ENCODE results near the gene PXDN.

Gene PXDN

DNA sequence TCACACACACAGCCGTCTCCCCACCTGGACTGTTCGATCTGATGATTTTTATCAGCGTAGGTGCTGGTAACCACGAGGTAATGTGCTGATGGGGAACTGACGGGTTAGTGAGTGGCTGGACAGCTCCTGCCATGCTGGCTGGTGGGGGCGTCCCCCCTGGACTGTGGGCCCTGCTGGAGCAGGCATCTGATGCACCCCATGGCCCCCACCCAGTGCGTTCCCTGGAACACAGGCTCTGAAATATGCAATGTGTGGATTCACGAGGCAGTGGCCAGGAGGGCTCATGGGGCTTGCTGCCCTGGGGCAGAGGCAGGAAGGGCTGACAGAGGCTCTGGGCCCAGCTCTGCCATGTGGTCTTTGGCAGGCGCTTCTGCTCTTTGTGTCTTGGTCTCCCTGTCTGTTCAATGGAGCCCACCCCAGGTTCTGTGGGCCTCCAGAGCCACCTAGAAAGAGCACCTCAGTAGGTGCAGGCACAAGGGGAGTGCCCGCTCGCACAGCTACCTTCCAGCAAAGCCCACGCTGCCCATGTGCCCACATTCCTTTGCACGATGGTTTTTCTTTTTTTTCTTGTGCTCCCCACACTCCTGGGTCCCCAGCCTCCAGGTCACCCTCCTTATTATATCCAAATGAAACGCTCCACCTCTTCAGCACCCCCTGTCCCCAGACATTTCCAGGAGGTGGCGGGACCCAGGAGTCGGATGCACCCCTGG is 10.3 kb upstream of the PXDN start:
- DNase-seq (ENCODE audit: low read depth in 2 of 2, low spot score in 1 of 2): no peak

DNA sequence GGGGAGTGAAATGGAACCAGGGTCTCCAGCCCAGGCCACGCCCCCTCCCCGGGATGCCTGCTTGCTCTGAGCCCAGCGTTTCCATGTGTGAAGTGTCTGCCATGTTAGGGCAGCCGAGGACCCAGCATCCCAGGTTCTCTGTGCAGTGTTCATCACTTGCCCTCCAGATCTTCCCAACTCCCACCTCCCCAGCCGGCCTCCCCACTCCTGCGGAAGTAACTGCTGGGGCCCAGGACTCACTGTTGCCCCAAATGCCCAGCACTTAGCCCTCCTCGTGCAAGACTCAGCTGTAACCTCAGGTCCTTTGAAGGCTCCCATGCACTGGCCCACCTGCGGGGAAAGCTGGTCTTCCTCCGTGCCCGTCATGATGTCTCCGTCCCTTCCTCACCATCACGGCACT is 9.7 kb upstream of the PXDN start:
- DNase-seq (ENCODE audit: low read depth in 2 of 2, low spot score in 1 of 2): no peak

DNA sequence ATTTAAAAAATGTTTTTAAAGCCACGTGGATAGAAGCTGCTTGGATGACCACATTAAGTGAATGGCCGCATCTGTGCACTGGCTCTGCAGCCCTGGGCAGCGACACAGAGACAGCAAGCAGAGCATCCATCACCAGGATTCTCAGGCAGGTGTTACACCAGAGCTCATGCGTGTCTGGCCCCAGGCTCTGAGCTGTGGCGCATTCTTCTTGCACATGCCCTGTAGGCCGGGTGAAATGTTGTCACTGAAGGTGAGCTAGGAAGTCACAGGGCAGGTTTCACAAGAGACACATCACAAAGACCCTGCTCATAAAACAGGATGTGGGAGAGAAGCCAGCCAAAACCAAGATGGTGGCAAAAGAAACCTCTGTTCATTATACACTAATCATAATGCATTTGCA is 8.4 kb upstream of the PXDN start:
- DNase-seq (ENCODE audit: low read depth in 2 of 2, low spot score in 1 of 2): no peak

DNA sequence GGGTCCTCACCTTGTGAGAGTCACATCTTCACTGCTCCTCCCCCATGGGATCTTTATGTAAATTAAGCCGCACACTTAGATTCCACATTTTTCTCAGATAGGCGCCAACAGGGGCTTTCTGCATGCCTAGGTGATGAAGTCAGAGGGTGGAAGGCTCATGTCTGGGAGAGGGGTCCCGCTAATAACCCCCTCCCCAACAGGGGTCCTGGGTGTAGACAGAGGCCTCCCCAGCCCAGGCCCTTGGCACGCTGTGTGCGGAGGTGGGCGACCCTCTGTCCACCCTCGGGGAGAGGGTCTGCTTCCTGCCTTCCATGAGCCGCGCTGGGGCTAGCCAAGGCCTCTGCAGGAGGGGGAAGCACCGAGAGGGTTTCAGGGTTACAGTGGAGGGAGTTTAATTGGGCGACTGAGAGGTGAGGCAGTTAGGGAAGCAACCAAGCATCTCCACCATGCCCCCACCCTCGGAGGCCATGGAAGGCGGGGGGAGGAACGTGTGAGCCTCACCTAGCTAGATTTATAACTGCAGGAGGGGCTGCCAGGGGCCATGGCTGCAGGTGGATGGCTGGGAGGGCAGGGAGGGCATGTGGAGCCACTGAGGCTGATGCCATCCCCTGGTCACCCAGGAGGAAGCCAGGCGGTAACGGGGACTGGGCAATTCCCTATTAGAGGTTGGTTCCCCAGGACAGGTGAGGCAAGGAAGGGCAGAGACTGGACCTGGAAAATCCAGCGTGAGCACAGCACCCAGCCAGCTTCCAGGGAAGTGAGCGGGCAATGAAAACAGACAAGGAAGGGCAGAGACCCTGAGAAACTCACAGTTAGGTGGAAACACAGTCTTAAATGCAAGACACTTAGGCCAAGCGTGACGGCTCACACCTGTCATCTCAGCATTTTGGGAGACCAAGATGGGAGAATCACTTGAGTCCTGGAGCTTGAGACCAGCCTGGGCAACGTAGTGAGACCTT is 7.7 kb upstream of the PXDN start:
- DNase-seq (ENCODE audit: low read depth in 2 of 2, low spot score in 1 of 2): no peak

DNA sequence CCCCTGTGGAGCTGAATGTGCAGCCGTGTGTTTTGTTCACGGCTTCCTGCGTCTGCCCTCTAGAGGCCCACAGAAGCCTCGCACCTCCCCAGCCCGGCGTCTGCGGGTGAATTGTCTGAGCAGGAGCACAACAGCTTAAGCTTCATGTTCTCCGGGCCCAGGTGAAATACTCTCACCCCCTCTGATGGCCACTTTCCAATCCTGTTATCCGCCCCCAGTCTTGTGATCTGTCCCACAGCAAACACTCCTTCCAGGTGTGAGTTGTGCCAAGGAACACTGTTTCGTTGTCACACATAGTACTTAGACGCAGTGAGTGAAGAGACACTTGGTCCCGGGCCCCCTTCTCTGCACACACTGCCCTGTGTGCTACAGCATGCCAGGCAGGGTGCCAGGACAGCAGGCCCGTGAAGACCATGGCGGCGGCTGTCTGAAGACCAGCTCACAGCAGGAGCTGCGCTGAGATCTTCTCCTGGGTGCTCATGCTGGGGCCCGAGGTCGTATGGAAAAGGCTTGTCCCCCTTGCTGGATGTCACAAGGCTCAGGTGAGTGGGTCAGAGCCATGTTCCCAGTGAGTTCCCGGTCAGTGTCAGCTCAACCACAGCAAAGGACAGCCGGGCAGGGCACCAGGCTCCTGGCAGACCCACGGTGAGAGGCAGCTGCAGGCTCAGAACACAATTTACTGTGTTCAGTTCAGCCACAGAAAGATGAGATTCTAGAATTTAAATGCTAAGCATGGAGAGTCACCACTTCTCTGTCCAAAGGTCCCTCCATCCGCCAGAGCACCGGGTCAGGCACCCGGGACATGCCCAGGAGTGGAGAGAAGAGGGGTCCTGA is 6.8 kb upstream of the PXDN start:
- peak; percentile 3 to 15 for DNase-seq (ENCODE audit: low read depth in 2 of 2, low spot score in 1 of 2)

DNA sequence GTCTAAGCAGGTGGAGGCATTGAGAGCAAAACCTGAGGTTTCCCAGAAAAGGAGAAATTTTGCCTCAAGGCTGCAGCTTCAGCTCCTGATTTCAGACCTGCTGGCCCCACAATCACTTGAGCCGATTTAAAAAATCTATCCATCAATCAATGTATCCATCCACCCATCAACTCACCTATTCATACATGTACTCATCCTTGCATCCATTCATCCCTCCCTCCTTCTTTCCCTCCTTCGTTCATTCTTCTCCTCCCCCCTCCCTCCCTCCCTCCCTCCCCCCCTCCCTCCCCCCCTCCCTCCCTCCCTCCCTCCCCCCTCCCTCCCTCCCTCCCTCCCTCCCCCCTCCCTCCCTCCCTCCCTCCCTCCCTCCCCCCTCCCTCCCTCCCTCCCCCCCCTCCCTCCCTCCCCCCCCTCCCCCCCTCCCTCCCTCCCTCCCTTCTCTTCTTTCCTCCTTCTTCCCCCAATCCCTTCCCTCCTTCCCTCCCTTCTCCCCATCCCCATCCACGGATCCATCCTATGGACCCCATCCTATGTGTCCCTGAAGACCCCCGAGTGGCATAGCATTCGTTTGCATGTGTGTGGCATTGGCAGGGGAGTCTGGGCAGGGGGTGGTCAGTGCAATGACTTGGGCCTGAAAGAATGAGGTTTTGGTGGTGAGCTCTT is 6.1 kb upstream of the PXDN start:
- DNase-seq (ENCODE audit: low read depth in 2 of 2, low spot score in 1 of 2): no peak

DNA sequence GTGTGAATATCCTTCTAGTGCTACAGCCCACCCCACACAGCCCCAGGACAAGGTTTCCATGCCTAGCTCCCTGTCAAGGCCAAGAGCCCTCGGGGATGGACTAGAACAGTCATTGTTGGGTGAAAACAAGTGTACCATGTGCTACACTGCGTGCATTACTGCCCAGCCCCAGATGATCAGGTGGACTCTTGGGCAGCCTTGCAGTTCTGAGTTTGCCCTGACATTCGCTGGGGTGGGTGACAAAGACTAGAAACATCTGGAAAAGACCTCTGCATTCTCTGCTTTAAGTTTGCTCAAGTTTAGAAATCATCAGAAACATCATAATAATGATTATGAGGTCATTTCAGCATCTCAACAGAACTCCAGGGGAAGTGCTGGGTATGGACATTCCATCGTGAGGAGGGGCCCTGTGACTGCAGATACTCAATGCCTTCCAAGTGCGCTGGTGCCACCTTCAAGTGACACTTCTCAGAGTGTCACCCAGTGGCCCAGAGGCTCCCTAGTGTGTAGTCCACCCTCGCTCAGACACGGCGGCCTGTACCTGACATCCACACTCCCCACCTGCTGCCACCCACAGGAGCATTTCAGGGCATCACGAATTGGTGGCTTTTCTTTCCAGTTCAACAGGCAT is 5.3 kb upstream of the PXDN start:
- no peak for DNase-seq (ENCODE audit: low read depth in 2 of 2, low spot score in 1 of 2)

DNA sequence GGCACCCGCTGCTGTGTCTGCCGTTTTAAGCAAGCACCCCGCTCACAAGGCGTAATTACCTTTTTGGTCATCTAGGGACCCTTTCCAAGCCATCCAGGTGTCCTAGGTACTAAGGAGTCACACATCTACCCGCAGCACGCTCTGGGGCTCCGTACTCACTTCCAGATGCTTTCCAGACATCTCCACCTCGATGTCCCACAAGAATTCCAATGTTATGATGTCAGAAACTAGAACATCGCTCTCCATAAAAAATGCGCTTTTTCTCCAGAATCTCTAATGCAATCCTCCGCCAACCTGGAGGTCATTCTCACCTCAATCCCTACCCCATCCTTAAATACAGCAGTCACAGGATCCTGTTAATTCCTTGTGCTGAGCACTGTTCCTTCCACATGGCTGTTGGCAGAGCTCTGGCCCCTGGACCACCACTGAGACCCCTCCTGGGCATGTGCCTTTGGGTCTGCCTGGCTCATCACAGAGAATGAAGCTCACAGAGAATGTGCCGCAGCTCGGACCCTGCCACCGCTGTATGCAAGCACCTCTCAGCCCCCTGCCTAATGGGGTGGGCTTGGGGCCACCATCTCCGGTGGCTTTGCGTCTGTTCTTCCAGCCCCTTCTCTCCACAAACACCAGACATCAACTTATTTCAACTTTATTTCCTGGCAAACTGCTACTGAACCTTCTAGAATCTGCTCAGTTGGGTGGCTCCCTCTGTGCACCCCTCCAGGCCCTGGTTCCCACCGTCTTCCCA is 4.6 kb upstream of the PXDN start:
- no peak for DNase-seq (ENCODE audit: low read depth in 2 of 2, low spot score in 1 of 2)

DNA sequence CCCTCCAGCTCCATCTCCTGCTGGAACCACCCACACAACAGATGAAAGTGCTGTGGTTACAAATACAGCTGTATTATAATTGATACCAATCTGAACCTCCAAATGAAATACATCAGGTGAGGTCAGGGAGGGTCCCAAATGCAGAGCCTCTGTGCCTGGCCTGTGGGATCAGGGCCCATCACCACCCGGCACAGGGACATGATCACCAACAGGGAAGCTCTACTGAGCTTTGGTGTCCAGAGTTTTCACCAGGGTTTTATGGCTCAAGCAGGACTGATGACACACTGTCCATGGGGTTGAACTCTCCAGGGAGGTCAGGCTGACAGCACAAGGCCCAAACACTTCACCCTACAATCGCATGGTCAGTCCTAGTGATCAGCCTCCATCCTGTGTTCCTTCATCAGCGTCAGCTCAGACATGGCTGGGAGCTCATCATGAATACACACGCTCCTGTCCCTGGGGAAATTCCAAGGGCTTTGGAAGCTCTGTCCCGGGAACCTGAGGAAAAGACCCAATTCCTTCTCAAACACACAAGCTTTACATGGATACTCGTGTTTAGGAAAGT is 3.9 kb upstream of the PXDN start:
- DNase-seq (ENCODE audit: low read depth in 2 of 2, low spot score in 1 of 2): no peak

DNA sequence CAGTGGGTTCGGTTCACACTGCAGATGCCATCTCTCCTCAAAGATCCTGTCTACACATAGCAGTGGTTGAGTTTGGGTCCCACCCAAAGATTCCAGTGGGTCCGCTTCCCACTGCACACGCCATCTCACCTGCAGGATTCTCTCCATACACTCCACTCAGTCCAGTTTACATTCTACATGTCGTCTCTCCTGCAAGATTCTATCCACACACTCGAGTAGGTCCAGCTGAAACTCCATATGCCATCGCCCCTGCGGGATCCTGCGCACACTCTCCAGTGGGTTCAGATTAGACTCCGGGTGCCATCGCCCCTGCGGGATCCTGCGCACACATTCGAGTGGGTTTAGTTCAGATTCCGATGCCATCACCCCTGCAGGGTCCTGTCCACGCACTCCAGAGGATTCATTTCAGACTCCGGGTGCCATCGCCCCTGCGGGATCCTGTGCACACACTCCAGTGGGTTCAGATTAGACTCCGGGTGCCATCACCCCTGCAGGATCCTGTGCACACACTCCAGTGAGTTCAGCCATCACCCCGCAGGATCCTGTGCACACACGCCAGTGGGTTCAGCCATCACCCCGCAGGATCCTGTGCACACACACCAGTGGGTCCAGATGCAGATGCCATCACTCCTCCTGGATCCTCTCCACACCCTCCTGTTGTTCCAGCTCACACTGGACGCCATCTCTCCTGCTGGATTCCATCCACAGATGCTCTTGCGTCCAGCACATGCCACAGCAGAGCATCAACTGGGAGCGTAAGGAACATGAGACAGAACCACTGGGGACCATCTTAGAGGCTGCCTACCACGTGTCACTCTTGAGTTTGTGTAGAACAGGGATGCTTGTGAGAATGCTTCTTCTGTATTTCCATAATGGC is 3.0 kb upstream of the PXDN start:
- no peak for DNase-seq (ENCODE audit: low read depth in 2 of 2, low spot score in 1 of 2)

DNA sequence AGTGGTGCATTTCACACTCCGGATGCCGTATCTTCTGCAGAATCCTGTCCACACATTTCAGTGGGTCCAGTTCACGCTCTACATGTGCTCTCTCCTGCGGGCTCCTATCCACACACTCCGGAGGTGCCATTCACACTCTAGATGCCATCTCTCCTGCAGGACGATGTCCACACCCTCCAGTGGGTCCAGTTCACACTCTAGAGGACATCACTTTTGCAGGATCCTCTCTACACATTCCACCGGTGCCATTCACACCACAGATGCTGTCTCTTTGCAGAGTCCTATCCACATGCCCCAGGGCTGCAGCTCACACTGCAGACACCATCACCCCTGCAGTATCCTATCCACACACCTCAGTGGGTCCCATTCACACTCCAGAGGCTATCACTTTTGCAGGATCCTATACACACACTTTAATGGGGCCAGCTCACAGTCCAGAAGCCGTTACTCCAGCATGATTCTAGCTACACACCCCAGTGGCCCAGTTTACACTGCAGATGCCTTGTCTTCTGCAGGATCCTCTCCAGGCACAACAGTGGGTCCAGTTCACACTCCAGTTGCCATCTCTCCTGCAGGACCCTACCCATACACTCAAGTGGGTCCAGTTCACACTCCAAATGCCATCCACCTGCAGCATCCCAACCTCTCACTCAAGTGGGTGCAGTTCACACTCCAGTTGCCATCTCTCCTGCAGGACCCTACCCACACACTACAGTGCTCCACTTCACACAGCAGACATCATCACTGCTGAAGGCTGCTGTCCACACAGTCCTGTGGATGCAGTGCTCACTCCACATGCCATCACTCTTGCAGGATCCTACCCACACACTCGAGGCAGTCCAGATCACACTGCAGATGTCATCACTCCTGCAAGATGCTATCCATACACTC is 2.1 kb upstream of the PXDN start:
- no peak for DNase-seq (ENCODE audit: low read depth in 2 of 2, low spot score in 1 of 2)

DNA sequence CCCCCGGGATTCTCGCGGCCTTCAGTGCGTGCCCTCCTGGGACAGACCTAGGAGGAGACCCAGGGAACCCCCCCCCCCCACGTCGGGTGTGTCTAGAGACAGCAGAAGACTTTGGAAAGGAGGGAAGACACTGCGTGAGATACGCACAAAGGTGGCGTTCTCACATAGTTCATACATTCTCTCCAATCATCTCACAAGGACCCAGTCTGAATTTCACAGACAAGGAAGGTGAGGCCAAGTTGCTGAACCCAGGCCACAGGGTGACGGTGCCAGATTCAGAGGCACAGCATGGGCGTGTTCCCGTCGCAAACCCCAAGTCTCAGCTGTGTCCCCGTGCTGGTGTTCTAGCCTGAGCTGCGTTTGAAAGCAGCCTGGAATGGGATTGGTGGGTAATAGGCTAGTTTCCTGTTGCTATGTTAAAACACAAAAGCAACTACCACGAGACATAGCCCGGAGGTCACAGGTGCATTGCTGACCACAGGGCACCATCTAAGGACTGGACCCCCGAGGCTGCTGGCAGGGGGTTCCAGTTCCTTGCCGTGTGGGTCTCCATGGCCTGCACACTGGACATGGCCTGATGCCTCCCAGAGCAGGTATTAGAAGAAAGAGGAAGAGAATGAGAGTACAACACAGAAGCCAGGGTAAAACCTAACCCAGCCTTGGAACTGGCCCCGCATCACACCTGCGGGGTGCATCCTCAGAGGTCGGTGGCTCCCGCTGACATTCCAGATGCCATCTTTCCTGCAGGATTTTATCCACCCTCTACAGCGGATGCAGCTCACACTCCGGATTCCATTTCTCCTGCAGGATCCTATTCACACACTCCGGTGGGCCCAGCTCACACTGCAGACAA is 1.1 kb upstream of the PXDN start:
- no peak for DNase-seq (ENCODE audit: low read depth in 2 of 2, low spot score in 1 of 2)

DNA sequence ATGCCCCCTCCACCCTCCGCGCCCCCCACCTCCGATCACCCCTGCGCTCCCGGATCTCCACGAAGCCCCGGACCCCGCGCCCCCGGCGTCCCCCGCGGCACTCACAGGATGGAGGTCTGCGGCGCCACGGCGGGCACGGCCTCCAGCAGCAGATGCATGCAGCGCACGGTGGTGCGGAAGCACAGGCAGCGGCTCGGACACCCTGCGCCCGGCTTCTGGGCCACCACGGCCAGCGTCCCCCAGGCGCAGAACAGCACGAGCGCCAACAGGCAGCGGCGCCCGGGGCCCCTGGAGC is 217 bp downstream of the PXDN start:
- DNase-seq (ENCODE audit: low read depth in 2 of 2, low spot score in 1 of 2): no peak

DNA sequence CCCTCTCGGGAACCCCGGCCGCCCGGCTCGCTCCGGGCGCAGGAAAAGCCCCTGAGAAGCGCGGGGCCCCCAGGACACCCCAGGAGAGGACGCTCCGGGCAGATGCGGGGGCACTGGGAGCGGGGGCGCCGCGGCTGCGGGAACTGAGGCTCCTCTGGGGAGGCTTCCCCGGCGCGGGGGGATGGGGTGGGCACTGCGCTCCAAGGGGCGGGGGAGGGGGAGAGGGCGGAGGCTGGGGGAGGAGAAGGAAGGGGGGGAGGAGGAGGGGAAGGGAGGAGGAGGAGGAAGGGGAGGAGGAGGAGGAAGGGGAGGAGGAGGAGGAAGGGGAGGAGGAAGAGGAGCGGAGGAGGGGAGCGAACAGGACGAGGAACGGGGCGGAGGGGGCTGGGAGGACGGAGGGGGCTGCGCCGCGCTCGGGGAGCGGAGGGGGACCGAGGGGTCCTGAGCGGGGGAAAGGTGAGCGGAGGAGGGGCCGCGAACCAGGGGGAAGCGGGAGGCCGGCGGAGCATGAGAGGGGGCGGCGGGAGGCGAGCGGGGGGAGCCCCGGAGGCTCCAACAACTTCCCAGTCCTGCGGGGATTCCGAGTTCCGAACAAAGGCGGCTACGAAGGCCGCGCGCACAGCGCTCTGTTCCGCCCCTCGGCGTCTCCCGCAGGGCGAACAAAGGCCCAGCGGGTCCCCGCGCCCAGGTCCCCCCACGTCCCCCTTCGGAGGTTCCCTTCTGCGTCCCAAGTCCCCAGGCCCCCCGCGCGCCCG is 742 bp downstream of the PXDN start:
- no peak for DNase-seq (ENCODE audit: low read depth in 2 of 2, low spot score in 1 of 2)

DNA sequence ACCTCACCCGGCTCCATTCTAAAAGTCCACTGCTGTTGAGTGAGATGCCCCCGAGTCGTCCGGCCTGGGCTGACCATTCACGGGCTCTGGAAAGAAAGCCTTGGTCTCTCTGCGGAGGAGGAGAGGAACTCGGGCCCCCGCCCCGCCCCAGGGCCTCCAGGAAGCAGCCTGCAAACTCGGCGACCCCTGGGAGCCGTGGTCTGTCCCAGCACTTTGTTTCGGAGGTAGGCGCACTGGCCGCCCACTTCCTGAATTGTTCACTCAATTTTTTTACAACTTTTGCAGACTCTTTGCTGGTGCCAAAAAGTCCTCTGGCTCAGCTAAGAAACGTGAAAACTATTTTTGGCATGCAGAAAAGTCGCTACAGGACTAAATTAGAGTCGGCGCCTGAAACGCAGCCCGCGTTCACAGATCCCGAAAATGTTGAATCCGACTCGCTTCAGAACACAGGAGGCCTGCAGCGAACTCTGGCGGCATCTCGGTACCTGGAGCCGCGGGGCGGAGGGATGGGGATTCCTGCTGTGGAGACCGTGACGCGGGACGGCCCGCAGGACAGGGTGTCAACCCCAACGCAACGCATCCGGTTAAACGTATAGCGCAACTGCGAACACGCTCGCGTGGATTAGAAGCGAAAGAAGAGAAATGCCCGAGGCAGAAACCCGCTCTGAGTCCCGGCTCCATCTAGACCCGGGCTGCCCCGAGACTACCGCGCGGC is 1.5 kb downstream of the PXDN start:
- no peak for DNase-seq (ENCODE audit: low read depth in 2 of 2, low spot score in 1 of 2)

DNA sequence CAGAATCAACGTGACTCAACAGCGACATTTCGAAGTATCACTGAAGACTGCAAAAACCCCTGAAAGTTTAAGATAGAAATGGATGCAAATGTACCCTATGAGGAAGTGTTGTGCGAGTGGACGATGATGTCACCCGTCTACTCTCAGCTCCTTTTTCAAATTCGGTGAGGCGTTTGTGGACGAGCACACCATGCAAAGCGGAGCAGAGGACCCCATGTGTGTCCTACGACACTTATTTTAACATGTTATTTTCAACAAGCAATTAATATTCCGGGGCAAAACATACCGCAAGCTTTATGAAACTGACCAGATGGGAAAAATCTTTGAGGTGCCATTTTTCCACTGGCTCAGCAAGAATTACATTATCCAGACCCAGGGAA is 2.0 kb downstream of the PXDN start:
- no peak for DNase-seq (ENCODE audit: low read depth in 2 of 2, low spot score in 1 of 2)
